Measurements from ENCODE around the gene LAMA2.

GRCh38 chr6:128888444-128889175 lies 5.7 kb downstream of the LAMA2 start:
- no peak for TF ChIP-seq CTCF (IDR thresholded peaks at IDR 0.05)
- TF ChIP-seq EP300 (IDR thresholded peaks at IDR 0.05): no peak
